Measurements from ENCODE around the gene GRIK4. TPM values are rescaled to one million over a fixed set of nuclear protein-coding genes. Genes with fewer than 3 reads are reported as not detected.

The GRIK4 gene
- total and polyA plus RNA-seq, 2 donors (not counting 3 experiments of a cell fraction or from before 2014, with no cell fraction given) = 0.81 to 1.6 TPM

DNA sequence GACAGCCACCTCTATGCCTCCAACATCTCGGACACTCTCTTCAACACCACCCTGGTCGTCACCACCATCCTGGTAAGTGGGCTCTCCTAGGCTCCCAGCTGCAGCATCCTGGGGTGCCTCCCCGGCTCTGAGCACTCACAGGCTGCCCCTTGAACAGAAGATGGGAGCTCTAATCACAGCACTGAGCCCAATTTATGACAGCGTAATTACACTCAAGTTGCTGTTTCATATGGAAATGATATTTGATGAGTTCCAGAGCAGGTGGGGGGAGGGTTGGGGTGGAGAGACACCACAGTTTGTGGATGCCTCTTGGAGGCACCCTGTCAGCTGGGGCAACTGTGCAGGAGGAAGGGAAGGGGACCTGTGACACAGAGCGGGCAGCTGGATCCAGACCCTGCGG is 387.0 kb downstream of the GRIK4 start:
- no peaks in the 10 kb centered on the region for H3K9me3 ChIP-seq (replicated peaks; ENCODE audit: control insufficient read depth, insufficient read depth, low read length)
- H3K27me3 ChIP-seq (ENCODE audit: control insufficient read depth in 2 of 2, insufficient read depth in 2 of 2, low read length in 2 of 2) = no peaks in the 10 kb centered on the region
- H3K9ac ChIP-seq (replicated peaks; ENCODE audit: extremely low read depth, insufficient read depth, low read length) = no peak overlapping the region
- H3K4me2 ChIP-seq (ENCODE audit: insufficient read depth, low read length) = no peak overlapping the region
- no peaks in the 10 kb centered on the region for H4K20me1 ChIP-seq (replicated peaks; ENCODE audit: control insufficient read depth, extremely low read depth, insufficient read depth, low read length)
- POLR2A ChIA-PET = no interaction called here
- H3K9me1 ChIP-seq (replicated peaks; ENCODE audit: control insufficient read depth, extremely low read depth, insufficient read depth, low read length) = no peaks in the 10 kb centered on the region
- CTCF ChIA-PET = interaction anchor here (1.1 kb wide), 1 partner anchor 54 kb away, joined by 3 read pairs; no protein-coding TSS in a partner anchor
- no TSS peak for BruUV-seq (replicated peaks)
- FAIRE-seq (no peak), DNase-seq (ENCODE audit: low read depth, low spot score) (no peak)
- TF ChIP-seq, protein P1, sequence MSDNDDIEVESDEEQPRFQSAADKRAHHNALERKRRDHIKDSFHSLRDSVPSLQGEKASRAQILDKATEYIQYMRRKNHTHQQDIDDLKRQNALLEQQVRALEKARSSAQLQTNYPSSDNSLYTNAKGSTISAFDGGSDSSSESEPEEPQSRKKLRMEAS (IDR thresholded peaks at IDR 0.05; ENCODE audit: insufficient read depth, insufficient read length) = no peak
- no peak for TF ChIP-seq FOS (IDR thresholded peaks at IDR 0.05; ENCODE audit: borderline replicate concordance, insufficient read depth, low read length)
- TF ChIP-seq, protein P2, sequence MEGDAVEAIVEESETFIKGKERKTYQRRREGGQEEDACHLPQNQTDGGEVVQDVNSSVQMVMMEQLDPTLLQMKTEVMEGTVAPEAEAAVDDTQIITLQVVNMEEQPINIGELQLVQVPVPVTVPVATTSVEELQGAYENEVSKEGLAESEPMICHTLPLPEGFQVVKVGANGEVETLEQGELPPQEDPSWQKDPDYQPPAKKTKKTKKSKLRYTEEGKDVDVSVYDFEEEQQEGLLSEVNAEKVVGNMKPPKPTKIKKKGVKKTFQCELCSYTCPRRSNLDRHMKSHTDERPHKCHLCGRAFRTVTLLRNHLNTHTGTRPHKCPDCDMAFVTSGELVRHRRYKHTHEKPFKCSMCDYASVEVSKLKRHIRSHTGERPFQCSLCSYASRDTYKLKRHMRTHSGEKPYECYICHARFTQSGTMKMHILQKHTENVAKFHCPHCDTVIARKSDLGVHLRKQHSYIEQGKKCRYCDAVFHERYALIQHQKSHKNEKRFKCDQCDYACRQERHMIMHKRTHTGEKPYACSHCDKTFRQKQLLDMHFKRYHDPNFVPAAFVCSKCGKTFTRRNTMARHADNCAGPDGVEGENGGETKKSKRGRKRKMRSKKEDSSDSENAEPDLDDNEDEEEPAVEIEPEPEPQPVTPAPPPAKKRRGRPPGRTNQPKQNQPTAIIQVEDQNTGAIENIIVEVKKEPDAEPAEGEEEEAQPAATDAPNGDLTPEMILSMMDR (IDR thresholded peaks at IDR 0.05; ENCODE audit: extremely low read depth in 1 of 2, insufficient read depth in 1 of 2, low read depth in 1 of 2, low read length in 2 of 2) = no peak
- TF ChIP-seq MYC (IDR thresholded peaks at IDR 0.05; ENCODE audit: low read depth, low read length) = no peak
- TF ChIP-seq GATA2 (IDR thresholded peaks at IDR 0.05; ENCODE audit: insufficient read depth, insufficient read length, low read depth, low read length) = no peak
- no peak for TF ChIP-seq EZH2 (IDR thresholded peaks at IDR 0.05; ENCODE audit: borderline replicate concordance, low read depth, low read length, severe bottlenecking)
- no peak for TF ChIP-seq JUN (IDR thresholded peaks at IDR 0.05; ENCODE audit: borderline replicate concordance, insufficient read depth, insufficient read length, low read depth)
- no peak for TF ChIP-seq POLR2AphosphoS5 (IDR thresholded peaks at IDR 0.05; ENCODE audit: insufficient read depth, low read depth, low read length)
- TF ChIP-seq POLR2A (IDR thresholded peaks at IDR 0.05; ENCODE audit: low read depth, low read length) = no peak
- intact Hi-C loops (cut with micrococcal nuclease) = no loop called here
- no peak overlapping the region for H2AFZ ChIP-seq (ENCODE audit: low read depth, low read length)
- no peaks in the 10 kb centered on the region for H3K4me1 ChIP-seq (ENCODE audit: control insufficient read depth, extremely low read depth, insufficient read depth, low read length)
- H3K4me3 ChIP-seq (replicated peaks in 1 of 3; ENCODE audit: insufficient read depth in 1 of 3, low read depth in 1 of 3, low read length in 3 of 3) = no peak overlapping the region
- H3K79me2 ChIP-seq (ENCODE audit: control insufficient read depth, insufficient read depth, low read length) = no peaks in the 10 kb centered on the region
- dilution Hi-C loops (cut with MboI; ENCODE audit: extremely low pct_ligation_motif_present, low sequenced_read_pairs) = no loop called here
- no peaks in the 10 kb centered on the region for H3K36me3 ChIP-seq (ENCODE audit: control insufficient read depth in 2 of 2, extremely low read depth in 1 of 2, insufficient read depth in 2 of 2, low read length in 2 of 2)
- no peak overlapping the region for H3K27ac ChIP-seq (ENCODE audit: insufficient read depth, low read depth, low read length)
